Stomach (tissue), 9 donors: ENCODE results near the gene TOMM22. TPM values are rescaled to one million over a fixed set of nuclear protein-coding genes. Genes with fewer than 3 reads are reported as not detected.

ENCODE experiments used
- DNase-seq, 2 donors: peaks; one replicate each; pipeline versions ENCODE4 v3.0.0 to v3.0.0-alpha.2; 2013 to 2019
- H3K27ac ChIP-seq, 5 donors: fragments of 200-600 bp in 4 of 5; sonication (generic) in 4 of 5; one replicate each; pipeline ENCODE4 v1.5.1; 2013 to 2019; ENCODE audit warnings: mild to moderate bottlenecking in 1 of 5, moderate library complexity in 1 of 5
- H3K27me3 ChIP-seq, 3 donors: fragments of 200-600 bp; sonication (generic); one replicate each; pipeline ENCODE4 v1.5.1; 2017 to 2019; ENCODE audit warnings: mixed run types in 1 of 3
- H3K36me3 ChIP-seq, 4 donors: fragments of 200-600 bp; sonication (generic); 1 replicate in 3 of 4; 2 replicates in 1 of 4; pipeline ENCODE4 v1.5.1; 2016 to 2019
- H3K4me1 ChIP-seq, 4 donors: fragments of 200-600 bp; sonication (generic); one replicate each; pipeline ENCODE4 v1.5.1; 2016 to 2019
- H3K4me3 ChIP-seq, 4 donors: fragments of 200-600 bp; sonication (generic) in 3 of 4; one replicate each; pipeline ENCODE4 v1.5.1; 2016 to 2019; ENCODE audit warnings: mild to moderate bottlenecking in 1 of 4
- H3K9me3 ChIP-seq, 4 donors: fragments of 200-600 bp; sonication (generic); one replicate each; pipeline ENCODE4 v1.5.1; 2016 to 2019
- EP300 ChIP-seq: sonication (generic); formaldehyde crosslinking; IDR thresholded peaks from one replicate; pipeline ENCODE4 v1.6.1; 2017; ENCODE audit warnings: antibody characterized with exemption
- POLR2A ChIP-seq, 4 donors: fragments of 450-650 bp; IDR thresholded peaks; one replicate each; pipeline ENCODE4 v1.6.1; 2016; ENCODE audit warnings: antibody characterized with exemption in 4 of 4, control low read depth in 2 of 4, mild to moderate bottlenecking in 1 of 4, moderate library complexity in 1 of 4
- POLR2AphosphoS5 ChIP-seq, 3 donors: sonication (generic); formaldehyde crosslinking; IDR thresholded peaks; one replicate each; pipeline ENCODE4 v1.6.1; 2016; ENCODE audit warnings: antibody characterized with exemption in 3 of 3
- WGBS, 5 donors: extraction: QIAGEN DNeasy Blood & Tissue Kit in 3 of 5; methylation state at CpG; one replicate each; pipeline versions ENCODE4 v1.1.5 to v1.1.7; 2013 to 2018; 5-methylcytosine and 5-hydroxymethylcytosine counted together
- intact Hi-C: fragments of 100-400 bp; cut with DNase I; formaldehyde crosslinking; loops from one replicate; pipeline ENCODE4 v1.15.1; 2023; ENCODE audit warnings: low total_unique reads
- polyA plus RNA-seq, 3 donors: library from polyadenylated mRNA; stranded (reverse); fragments of 200-250 nt; gene quantifications; one replicate each; pipeline ENCODE4 v1.2.3, GENCODE V29; 2013
- total RNA-seq, 5 donors: library from RNA; depleted of rRNA; stranded (reverse); fragments of >200 nt; gene quantifications; one replicate each; pipeline versions ENCODE4 v1.1.0 to v1.2.3, GENCODE V29; 2014 to 2016
- TF ChIP-seq, protein P1 (sequence below), 7 experiments: fragments of 450-650 bp in 4 of 7; fragments of 200-600 bp in 3 of 7; sonication (generic) in 3 of 7; IDR thresholded peaks; one replicate each; pipeline ENCODE4 v1.5.1; 2016 to 2019; ENCODE audit warnings: antibody characterized with exemption in 7 of 7, control low read depth in 2 of 7, mild to moderate bottlenecking in 1 of 7
- donor health status: healthy with polysubstance abuse.
- donor health status: Bipolar disorder and iron deficiency.
- donor health status: healthy.

The TOMM22 gene
- total and polyA plus RNA-seq, 8 donors: 22.6 to 66.5 (median 37.4) TPM

DNA sequence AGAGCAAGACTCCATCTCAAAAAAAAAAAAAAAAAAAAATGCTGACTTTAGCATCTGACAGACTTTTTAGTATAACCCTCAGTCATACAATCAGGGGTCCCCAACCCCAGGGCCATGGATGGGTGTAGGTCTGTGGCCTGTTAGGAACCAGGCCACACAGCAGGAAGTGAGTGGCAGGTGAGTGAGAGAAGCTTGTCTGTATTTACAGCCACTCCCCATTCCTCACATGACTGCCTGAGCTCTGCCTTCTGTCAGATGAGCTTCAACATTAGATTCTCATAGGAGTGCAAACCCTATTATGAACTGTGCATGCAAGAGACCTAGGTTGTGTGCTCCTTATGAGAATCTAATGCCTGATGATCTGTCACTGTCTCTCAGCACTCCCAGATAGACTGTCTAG is 28.9 kb upstream of the TOMM22 start:
- Histone ChIP-seq H3K27me3 (no peaks in the 10 kb centered on the region), H3K9me3 (no peaks in the 10 kb centered on the region), H3K4me3 (no peak overlapping the region), H3K4me1 (peaks cover 12 to 22% (median 18%) of the 10 kb centered on the region in 4 donors), H3K27ac (no peak overlapping the region), H3K36me3 (no peaks in the 10 kb centered on the region)
- no peak for TF ChIP-seq EP300
- no peak for TF ChIP-seq POLR2AphosphoS5 (IDR thresholded peaks at IDR 0.05)
- TF ChIP-seq POLR2A (IDR thresholded peaks at IDR 0.05): no peak
- TF ChIP-seq, protein P1, sequence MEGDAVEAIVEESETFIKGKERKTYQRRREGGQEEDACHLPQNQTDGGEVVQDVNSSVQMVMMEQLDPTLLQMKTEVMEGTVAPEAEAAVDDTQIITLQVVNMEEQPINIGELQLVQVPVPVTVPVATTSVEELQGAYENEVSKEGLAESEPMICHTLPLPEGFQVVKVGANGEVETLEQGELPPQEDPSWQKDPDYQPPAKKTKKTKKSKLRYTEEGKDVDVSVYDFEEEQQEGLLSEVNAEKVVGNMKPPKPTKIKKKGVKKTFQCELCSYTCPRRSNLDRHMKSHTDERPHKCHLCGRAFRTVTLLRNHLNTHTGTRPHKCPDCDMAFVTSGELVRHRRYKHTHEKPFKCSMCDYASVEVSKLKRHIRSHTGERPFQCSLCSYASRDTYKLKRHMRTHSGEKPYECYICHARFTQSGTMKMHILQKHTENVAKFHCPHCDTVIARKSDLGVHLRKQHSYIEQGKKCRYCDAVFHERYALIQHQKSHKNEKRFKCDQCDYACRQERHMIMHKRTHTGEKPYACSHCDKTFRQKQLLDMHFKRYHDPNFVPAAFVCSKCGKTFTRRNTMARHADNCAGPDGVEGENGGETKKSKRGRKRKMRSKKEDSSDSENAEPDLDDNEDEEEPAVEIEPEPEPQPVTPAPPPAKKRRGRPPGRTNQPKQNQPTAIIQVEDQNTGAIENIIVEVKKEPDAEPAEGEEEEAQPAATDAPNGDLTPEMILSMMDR (IDR thresholded peaks at IDR 0.05): no peak
- intact Hi-C loops: no loop called here
- peak in 1 of 2 donors; percentile 52 for DNase-seq

DNA sequence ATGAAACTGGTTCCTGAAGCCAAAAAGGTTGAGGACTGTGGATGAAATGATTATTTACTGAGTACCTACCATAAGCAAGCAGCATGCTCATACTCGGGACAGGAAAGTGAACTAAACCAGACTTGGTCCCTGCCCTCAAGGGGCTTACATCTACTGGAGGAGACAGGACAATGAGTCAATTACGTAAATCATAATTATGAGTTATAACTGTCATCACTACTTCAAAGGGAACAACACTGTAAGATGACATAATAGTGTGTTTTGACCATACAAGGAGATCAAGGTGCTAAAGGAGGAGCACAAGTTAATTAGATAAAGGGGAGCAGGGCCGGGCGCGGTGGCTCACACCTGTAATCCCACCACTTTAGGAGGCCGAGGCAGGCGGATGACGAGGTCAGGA is 28.0 kb upstream of the TOMM22 start:
- Histone ChIP-seq H3K4me1 (peaks cover 12 to 27% (median 25%) of the 10 kb centered on the region in 4 donors), H3K27ac (no peak overlapping the region), H3K27me3 (no peaks in the 10 kb centered on the region), H3K9me3 (no peaks in the 10 kb centered on the region), H3K4me3 (no peak overlapping the region), H3K36me3 (no peaks in the 10 kb centered on the region)
- intact Hi-C loops: no loop called here
- no peak for DNase-seq
- WGBS, 5 donors: 96 to 99% (median 98%) methylated on average over 8 of the region's 8 CpGs
- TF ChIP-seq POLR2AphosphoS5 (IDR thresholded peaks at IDR 0.05) (no peak), EP300 (no peak), POLR2A (IDR thresholded peaks at IDR 0.05) (no peak)
- TF ChIP-seq, protein P1 (IDR thresholded peaks at IDR 0.05): no peak

GRCh38 chr22:38655519-38656255 is 26.1 kb upstream of the TOMM22 start:
- no peak for DNase-seq
- Histone ChIP-seq H3K9me3 (no peaks in the 10 kb centered on the region), H3K4me3 (peak overlapping the region; percentile 82 to 97 (median 92)), H3K36me3 (peaks cover 0 to 5% (median under 1%) of the 10 kb centered on the region in 4 donors), H3K27me3 (no peaks in the 10 kb centered on the region), H3K4me1 (peaks cover 12 to 29% (median 27%) of the 10 kb centered on the region in 4 donors), H3K27ac (peak overlapping the region; percentile 76 to 95 (median 89))
- 4 to 22% (median 5%) methylated on average over 5 to 22 of the region's 22 CpGs for WGBS, 5 donors
- no peak for TF ChIP-seq POLR2A (IDR thresholded peaks at IDR 0.05)
- TF ChIP-seq, protein P1 (IDR thresholded peaks at IDR 0.05): no peak
- TF ChIP-seq EP300: no peak
- no peak for TF ChIP-seq POLR2AphosphoS5 (IDR thresholded peaks at IDR 0.05)
- intact Hi-C loops: no loop called here

GRCh38 chr22:38656256-38657044 is 25.3 kb upstream of the TOMM22 start, which contains the start of the genes CBY1 and FAM227A:
Gene CBY1 (plus strand): TSS chr22:38656638. CDS start chr22:38668055, 11,417 bp downstream.
Gene FAM227A (minus strand): TSS chr22:38656392. CDS start chr22:38650168, 6,224 bp downstream.
- Histone ChIP-seq H3K36me3 (peaks cover 0 to 13% (median 7%) of the 10 kb centered on the region in 4 donors), H3K27ac (peak within 1 kb of the TSS; percentile 76 to 95 (median 89)), H3K27me3 (no peaks in the 10 kb centered on the region), H3K4me3 (peak within 1 kb of the TSS; percentile 82 to 97 (median 92)), H3K4me1 (peaks cover 12 to 29% (median 27%) of the 10 kb centered on the region in 4 donors), H3K9me3 (no peaks in the 10 kb centered on the region)
- 0 to 1% (median 0%) methylated on average over 32 to 66 of the region's 66 CpGs for WGBS, 5 donors
- intact Hi-C loops: no loop called here
- TF ChIP-seq POLR2AphosphoS5 (IDR thresholded peaks at IDR 0.05): peak in 2 of 3 donors; percentile 44 to 77
- no peak for TF ChIP-seq POLR2A (IDR thresholded peaks at IDR 0.05)
- peak; percentile 92 to 96 for DNase-seq
